Measurements from ENCODE around the gene GAS1.

GAS1 gene

GRCh38 chr9:86980802-86981201 is 33.5 kb upstream of the GAS1 start:
- no peak overlapping the region for H3K4me3 ChIP-seq (ENCODE audit: severe bottlenecking)
- TF ChIP-seq, protein P1, sequence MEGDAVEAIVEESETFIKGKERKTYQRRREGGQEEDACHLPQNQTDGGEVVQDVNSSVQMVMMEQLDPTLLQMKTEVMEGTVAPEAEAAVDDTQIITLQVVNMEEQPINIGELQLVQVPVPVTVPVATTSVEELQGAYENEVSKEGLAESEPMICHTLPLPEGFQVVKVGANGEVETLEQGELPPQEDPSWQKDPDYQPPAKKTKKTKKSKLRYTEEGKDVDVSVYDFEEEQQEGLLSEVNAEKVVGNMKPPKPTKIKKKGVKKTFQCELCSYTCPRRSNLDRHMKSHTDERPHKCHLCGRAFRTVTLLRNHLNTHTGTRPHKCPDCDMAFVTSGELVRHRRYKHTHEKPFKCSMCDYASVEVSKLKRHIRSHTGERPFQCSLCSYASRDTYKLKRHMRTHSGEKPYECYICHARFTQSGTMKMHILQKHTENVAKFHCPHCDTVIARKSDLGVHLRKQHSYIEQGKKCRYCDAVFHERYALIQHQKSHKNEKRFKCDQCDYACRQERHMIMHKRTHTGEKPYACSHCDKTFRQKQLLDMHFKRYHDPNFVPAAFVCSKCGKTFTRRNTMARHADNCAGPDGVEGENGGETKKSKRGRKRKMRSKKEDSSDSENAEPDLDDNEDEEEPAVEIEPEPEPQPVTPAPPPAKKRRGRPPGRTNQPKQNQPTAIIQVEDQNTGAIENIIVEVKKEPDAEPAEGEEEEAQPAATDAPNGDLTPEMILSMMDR (IDR thresholded peaks at IDR 0.05; ENCODE audit: poor library complexity, severe bottlenecking), result no peak
- no peak overlapping the region for H3K27ac ChIP-seq (ENCODE audit: poor library complexity, severe bottlenecking)

DNA sequence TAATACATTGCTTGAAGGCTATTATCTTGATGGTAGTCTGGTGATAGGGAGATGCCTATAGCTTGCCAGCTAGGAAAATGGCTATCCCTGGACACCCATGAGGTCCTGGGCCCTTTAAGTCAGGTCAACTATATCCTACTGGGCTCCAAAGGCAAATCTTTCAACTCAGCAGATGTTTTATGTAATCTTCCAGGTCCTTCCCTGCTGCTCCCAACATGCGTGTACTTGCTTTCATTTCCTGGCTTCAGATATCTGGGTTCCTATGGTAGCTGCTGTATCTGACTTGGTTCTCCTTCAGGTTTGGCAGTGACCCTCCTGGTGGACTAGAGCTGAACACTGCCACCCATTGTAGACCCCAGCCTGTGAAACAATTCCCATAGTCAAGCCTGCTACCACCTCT is 32.4 kb upstream of the GAS1 start:
- Histone ChIP-seq H3K4me3 (ENCODE audit: severe bottlenecking) (no peak overlapping the region), H3K36me3 (ENCODE audit: low read depth) (no peaks in the 10 kb centered on the region), H3K27me3 (ENCODE audit: insufficient read depth, poor library complexity, severe bottlenecking) (no peaks in the 10 kb centered on the region), H3K9me3 (ENCODE audit: severe bottlenecking) (no peaks in the 10 kb centered on the region), H3K27ac (ENCODE audit: poor library complexity, severe bottlenecking) (peak overlapping the region; percentile 62), H3K4me1 (ENCODE audit: insufficient read depth, poor library complexity, severe bottlenecking) (peaks cover 56% of the 10 kb centered on the region)
- DNase-seq (ENCODE audit: low spot score) (no peak), ATAC-seq (ENCODE audit: low read depth) (no peak)
- TF ChIP-seq, protein P1 (IDR thresholded peaks at IDR 0.05; ENCODE audit: poor library complexity, severe bottlenecking), result no peak

More at GRCh38 chr9:86980802-86981201, 33.5 kb upstream of the GAS1 start:
- Histone ChIP-seq H3K36me3 (ENCODE audit: low read depth) (no peaks in the 10 kb centered on the region), H3K4me1 (ENCODE audit: insufficient read depth, poor library complexity, severe bottlenecking) (peaks cover 57% of the 10 kb centered on the region), H3K27me3 (ENCODE audit: insufficient read depth, poor library complexity, severe bottlenecking) (no peaks in the 10 kb centered on the region), H3K9me3 (ENCODE audit: severe bottlenecking) (no peaks in the 10 kb centered on the region)
- ATAC-seq (ENCODE audit: low read depth), result no peak
- DNase-seq (ENCODE audit: low spot score), result no peak

DNA sequence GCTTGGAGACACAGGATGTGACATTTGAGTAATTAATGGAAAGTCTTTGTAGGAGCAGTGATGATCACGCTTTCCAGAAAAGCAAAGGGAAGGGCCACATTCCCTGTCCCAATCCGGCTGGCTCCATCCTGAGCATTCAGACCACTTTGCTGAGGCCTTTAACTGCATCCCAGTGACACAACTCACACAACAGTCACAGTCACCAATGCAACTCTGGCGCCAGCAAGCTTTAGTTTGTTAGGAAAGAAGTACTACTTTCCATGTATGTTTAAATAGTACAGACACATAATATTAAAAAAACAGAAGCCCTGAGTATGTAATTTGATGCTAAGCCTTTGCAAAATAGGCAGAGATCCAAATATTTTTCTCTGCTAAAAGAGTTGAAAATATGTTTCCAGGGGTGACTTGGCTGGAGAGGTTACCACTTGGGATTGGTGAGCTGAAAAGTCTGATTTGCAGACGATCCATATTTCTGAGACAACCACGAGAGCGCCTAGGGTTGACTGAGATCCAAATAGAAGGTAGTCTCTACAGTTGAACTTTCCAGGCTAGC is 31.7 kb upstream of the GAS1 start:
- Histone ChIP-seq H3K27me3 (ENCODE audit: insufficient read depth, poor library complexity, severe bottlenecking) (no peaks in the 10 kb centered on the region), H3K4me1 (ENCODE audit: insufficient read depth, poor library complexity, severe bottlenecking) (peaks cover 49% of the 10 kb centered on the region), H3K27ac (ENCODE audit: poor library complexity, severe bottlenecking) (peak overlapping the region; percentile 62), H3K9me3 (ENCODE audit: severe bottlenecking) (no peaks in the 10 kb centered on the region), H3K36me3 (ENCODE audit: low read depth) (no peaks in the 10 kb centered on the region), H3K4me3 (ENCODE audit: severe bottlenecking) (no peak overlapping the region)
- TF ChIP-seq, protein P1 (IDR thresholded peaks at IDR 0.05; ENCODE audit: poor library complexity, severe bottlenecking), result no peak
- ATAC-seq (ENCODE audit: low read depth) (no peak), DNase-seq (ENCODE audit: low spot score) (no peak)

- H3K4me3 ChIP-seq (ENCODE audit: severe bottlenecking), result no peak overlapping the region
- H3K27ac ChIP-seq (ENCODE audit: poor library complexity, severe bottlenecking), result peak overlapping the region; percentile 62
- no peaks in the 10 kb centered on the region for H3K27me3 ChIP-seq (ENCODE audit: insufficient read depth, poor library complexity, severe bottlenecking)
- no peaks in the 10 kb centered on the region for H3K36me3 ChIP-seq (ENCODE audit: low read depth)
- ATAC-seq (ENCODE audit: low read depth) (no peak), DNase-seq (ENCODE audit: low spot score) (no peak)
- H3K9me3 ChIP-seq (ENCODE audit: severe bottlenecking), result no peaks in the 10 kb centered on the region
- TF ChIP-seq, protein P1 (IDR thresholded peaks at IDR 0.05; ENCODE audit: poor library complexity, severe bottlenecking), result no peak
- peaks cover 46% of the 10 kb centered on the region for H3K4me1 ChIP-seq (ENCODE audit: insufficient read depth, poor library complexity, severe bottlenecking)
Measured at GRCh38 chr9:86978413-86978812, 31.1 kb upstream of the GAS1 start.

GRCh38 chr9:86977205-86977835 is 30.0 kb upstream of the GAS1 start:
- TF ChIP-seq, protein P1 (IDR thresholded peaks at IDR 0.05; ENCODE audit: poor library complexity, severe bottlenecking), result no peak
- no peak for DNase-seq (ENCODE audit: low spot score)
- Histone ChIP-seq H3K4me1 (ENCODE audit: insufficient read depth, poor library complexity, severe bottlenecking) (peaks cover 35% of the 10 kb centered on the region), H3K4me3 (ENCODE audit: severe bottlenecking) (no peak overlapping the region), H3K9me3 (ENCODE audit: severe bottlenecking) (no peaks in the 10 kb centered on the region), H3K36me3 (ENCODE audit: low read depth) (no peaks in the 10 kb centered on the region), H3K27me3 (ENCODE audit: insufficient read depth, poor library complexity, severe bottlenecking) (no peaks in the 10 kb centered on the region), H3K27ac (ENCODE audit: poor library complexity, severe bottlenecking) (peak overlapping the region; percentile 62)
- ATAC-seq (ENCODE audit: low read depth), result peak; percentile 74

Data from RWPE2 (cell line).